K562 (cell line): ENCODE data around the gene RACK1. TPM values are rescaled to one million over a fixed set of nuclear protein-coding genes. Genes with fewer than 3 reads are reported as not detected.
A peak's percentile ranks its signal among the peaks of the same experiment; 100 is the strongest.

ENCODE experiments used
- BCOR ChIP-seq: fragments of 450-650 bp; IDR thresholded peaks from 2 replicates; pipeline ENCODE4 v1.6.1; 2016
- BHLHE40 ChIP-seq: IDR thresholded peaks from 2 replicates; pipeline ENCODE4 v1.6.1; 2011; ENCODE audit warnings: low read length, improper control_type of control experiment
- CHD4 ChIP-seq: fragments of 200-600 bp; sonication (generic); IDR thresholded peaks from 3 replicates; pipeline ENCODE4 v1.6.1; 2012; ENCODE audit warnings: low read depth, mild to moderate bottlenecking, mixed read lengths, low read length, inconsistent platforms; ENCODE audit not compliant: insufficient read depth, insufficient replicate concordance, poor library complexity, severe bottlenecking
- ETV5 ChIP-seq: sonication (generic); formaldehyde crosslinking; IDR thresholded peaks from 2 replicates; pipeline ENCODE4 v1.4.0; 2020; ENCODE audit warnings: low read depth, mild to moderate bottlenecking, missing genetic modification reagents
- JUNB ChIP-seq: fragments of 450-650 bp; formaldehyde crosslinking; conservative IDR thresholded peaks from 2 replicates; pipeline ENCODE4 v1.4.0; 2020; ENCODE audit warnings: mild to moderate bottlenecking
- KAT7 ChIP-seq: sonication (generic); formaldehyde crosslinking; IDR thresholded peaks from 2 replicates; pipeline ENCODE4 v1.8.0; 2022; ENCODE audit warnings: missing genetic modification reagents, mild to moderate bottlenecking, borderline replicate concordance
- NRF1 ChIP-seq, 2 experiments: fragments of 450-650 bp; IDR thresholded peaks in 1 of 2; conservative IDR thresholded peaks in 1 of 2; 2 replicates each; pipeline ENCODE4 v1.6.1; 2014; ENCODE audit warnings: mild to moderate bottlenecking in 2 of 2
- PBX2 ChIP-seq, 2 experiments: IDR thresholded peaks in 1 of 2; conservative IDR thresholded peaks in 1 of 2; 2 replicates each; pipeline ENCODE4 v1.6.1; 2016; ENCODE audit warnings: low read depth in 2 of 2, mild to moderate bottlenecking in 1 of 2, missing compliant biosample characterization in 1 of 2, missing genetic modification characterization in 1 of 2, moderate library complexity in 1 of 2
- POLR2AphosphoS5 ChIP-seq: IDR thresholded peaks from 2 replicates; pipeline ENCODE4 v1.6.1; 2011; ENCODE audit warnings: mild to moderate bottlenecking, low read depth, low read length, moderate library complexity; ENCODE audit not compliant: control insufficient read depth, insufficient read depth
- SIX5 ChIP-seq, 2 experiments: IDR thresholded peaks; 2 replicates each; pipeline ENCODE4 v1.6.1; 2011; ENCODE audit warnings: low read length in 2 of 2, borderline replicate concordance in 1 of 2, low read depth in 1 of 2, mild to moderate bottlenecking in 1 of 2, moderate library complexity in 1 of 2; ENCODE audit not compliant: insufficient read depth in 1 of 2
- TCF7L2 ChIP-seq: fragments of 150-350 bp; IDR thresholded peaks from 2 replicates; pipeline ENCODE4 v1.6.1; 2016; ENCODE audit warnings: low read depth, mild to moderate bottlenecking, low read length, moderate library complexity
- TEAD1 ChIP-seq, 2 experiments: fragments of 450-650 bp in 1 of 2; sonication (generic) in 1 of 2; formaldehyde crosslinking; IDR thresholded peaks; 2 replicates each; pipeline versions ENCODE4 v1.4.0 to v1.8.0; 2020 to 2022; ENCODE audit warnings: mild to moderate bottlenecking in 2 of 2, missing genetic modification reagents in 1 of 2
- ZBTB1 ChIP-seq: sonication (generic); formaldehyde crosslinking; IDR thresholded peaks from 2 replicates; pipeline ENCODE4 v1.8.1; 2023; ENCODE audit warnings: missing genetic modification reagents, low read depth, mild to moderate bottlenecking, borderline replicate concordance
- ZNF224 ChIP-seq: sonication (generic); formaldehyde crosslinking; IDR thresholded peaks from 2 replicates; pipeline ENCODE4 v1.8.0; 2022; ENCODE audit warnings: mild to moderate bottlenecking, missing genetic modification reagents
- ZNF282 ChIP-seq: sonication (generic); formaldehyde crosslinking; IDR thresholded peaks from 2 replicates; pipeline ENCODE4 v1.8.1; 2023; ENCODE audit warnings: missing genetic modification reagents
- ZZZ3 ChIP-seq: fragments of 450-650 bp; IDR thresholded peaks from 2 replicates; pipeline ENCODE4 v1.6.1; 2016; ENCODE audit warnings: antibody characterized with exemption, mild to moderate bottlenecking, moderate library complexity
- polyA plus RNA-seq, 8 experiments: library from polyadenylated mRNA; depleted of rRNA in 4 of 8; stranded (reverse) in 5 of 8; unstranded in 3 of 8; fragments of >200 nt; fragmentation: Nextera tagmentation in 2 of 8; fragmentation: Illumina TruSeq in 1 of 8; extraction: Ambion mirVana in 2 of 8; extraction: Trizol in 1 of 8; gene quantifications; 2 replicates each; pipeline versions ENCODE4 v1.2.1 to v1.2.3, GENCODE V29; 2011 to 2014; ENCODE audit warnings: inconsistent platforms in 1 of 8, missing spikeins in 1 of 8
- total RNA-seq, 7 experiments: library from RNA; depleted of rRNA in 6 of 7; stranded (reverse); fragments of >200 nt in 6 of 7; fragmentation: Illumina TruSeq in 2 of 7; extraction: Trizol in 2 of 7; gene quantifications; 2 replicates each; pipeline versions ENCODE4 v1.2.1 to v1.2.3, GENCODE V29; 2011 to 2021; ENCODE audit warnings: low replicate concordance in 1 of 7
- TF ChIP-seq, protein P1 (sequence below), 2 experiments: fragments of 200-800 bp in 1 of 2; sonication (Bioruptor generic) in 1 of 2; sonication (generic) in 1 of 2; formaldehyde crosslinking in 1 of 2; IDR thresholded peaks in 1 of 2; conservative IDR thresholded peaks in 1 of 2; 2 replicates each; pipeline versions ENCODE4 v1.5.0 to v1.6.1; 2016 to 2020; ENCODE audit warnings: missing compliant biosample characterization in 1 of 2, missing genetic modification characterization in 1 of 2, missing genetic modification reagents in 1 of 2
- TF ChIP-seq, protein P2 (sequence below): fragments of 450-650 bp; conservative IDR thresholded peaks from 2 replicates; pipeline ENCODE4 v1.6.1; 2016; ENCODE audit warnings: missing genetic modification characterization, low read depth, mild to moderate bottlenecking, control low read depth, missing compliant biosample characterization
- TF ChIP-seq, protein P3 (sequence below), 2 experiments: fragments of 450-650 bp; conservative IDR thresholded peaks; 2 replicates each; pipeline ENCODE4 v1.6.1; 2017; ENCODE audit warnings: mild to moderate bottlenecking in 2 of 2, moderate library complexity in 2 of 2

The RACK1 gene
- total and polyA plus RNA-seq, 9 of the 15 experiments (the other 6 are each of a cell fraction or from before 2014, with no cell fraction given), result 2,303 to 5,311 (median 3,833) TPM

- TF ChIP-seq, protein P1, sequence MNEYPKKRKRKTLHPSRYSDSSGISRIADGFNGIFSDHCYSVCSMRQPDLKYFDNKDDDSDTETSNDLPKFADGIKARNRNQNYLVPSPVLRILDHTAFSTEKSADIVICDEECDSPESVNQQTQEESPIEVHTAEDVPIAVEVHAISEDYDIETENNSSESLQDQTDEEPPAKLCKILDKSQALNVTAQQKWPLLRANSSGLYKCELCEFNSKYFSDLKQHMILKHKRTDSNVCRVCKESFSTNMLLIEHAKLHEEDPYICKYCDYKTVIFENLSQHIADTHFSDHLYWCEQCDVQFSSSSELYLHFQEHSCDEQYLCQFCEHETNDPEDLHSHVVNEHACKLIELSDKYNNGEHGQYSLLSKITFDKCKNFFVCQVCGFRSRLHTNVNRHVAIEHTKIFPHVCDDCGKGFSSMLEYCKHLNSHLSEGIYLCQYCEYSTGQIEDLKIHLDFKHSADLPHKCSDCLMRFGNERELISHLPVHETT (CRISPR knock-in tag; conservative IDR thresholded peaks at IDR 0.05 in 1 of 2, IDR thresholded peaks at IDR 0.05 in 1 of 2), result no peak
- TF ChIP-seq ZZZ3, result no peak
- TF ChIP-seq BHLHE40, result no peak
- TF ChIP-seq TEAD1 (CRISPR knock-in tag; IDR thresholded peaks at IDR 0.05), result 0 out of 4 replicates have a peak, but pooled peaks of 1 of the 2 experiments have one; percentile 39
- TF ChIP-seq SIX5 (IDR thresholded peaks at IDR 0.05; ENCODE audit: borderline replicate concordance in 1 of 2, insufficient read depth in 1 of 2, low read depth in 1 of 2, low read length in 2 of 2), result no peak
- no peak for TF ChIP-seq ZNF224 (CRISPR knock-in tag)
- no peak for TF ChIP-seq PBX2 (CRISPR knock-in tag; IDR thresholded peaks at IDR 0.05; ENCODE audit: low read depth)
- no peak for TF ChIP-seq PBX2 (tag; conservative IDR thresholded peaks at IDR 0.05; ENCODE audit: low read depth)
- TF ChIP-seq, protein P2, sequence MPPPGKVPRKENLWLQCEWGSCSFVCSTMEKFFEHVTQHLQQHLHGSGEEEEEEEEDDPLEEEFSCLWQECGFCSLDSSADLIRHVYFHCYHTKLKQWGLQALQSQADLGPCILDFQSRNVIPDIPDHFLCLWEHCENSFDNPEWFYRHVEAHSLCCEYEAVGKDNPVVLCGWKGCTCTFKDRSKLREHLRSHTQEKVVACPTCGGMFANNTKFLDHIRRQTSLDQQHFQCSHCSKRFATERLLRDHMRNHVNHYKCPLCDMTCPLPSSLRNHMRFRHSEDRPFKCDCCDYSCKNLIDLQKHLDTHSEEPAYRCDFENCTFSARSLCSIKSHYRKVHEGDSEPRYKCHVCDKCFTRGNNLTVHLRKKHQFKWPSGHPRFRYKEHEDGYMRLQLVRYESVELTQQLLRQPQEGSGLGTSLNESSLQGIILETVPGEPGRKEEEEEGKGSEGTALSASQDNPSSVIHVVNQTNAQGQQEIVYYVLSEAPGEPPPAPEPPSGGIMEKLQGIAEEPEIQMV (tag), result no peak
- no peak for TF ChIP-seq NRF1 (conservative IDR thresholded peaks at IDR 0.05 in 1 of 2, IDR thresholded peaks at IDR 0.05 in 1 of 2)
- no peak for TF ChIP-seq JUNB (CRISPR knock-in tag)
- no peak for TF ChIP-seq ZNF282 (CRISPR knock-in tag)
- TF ChIP-seq, protein P3, sequence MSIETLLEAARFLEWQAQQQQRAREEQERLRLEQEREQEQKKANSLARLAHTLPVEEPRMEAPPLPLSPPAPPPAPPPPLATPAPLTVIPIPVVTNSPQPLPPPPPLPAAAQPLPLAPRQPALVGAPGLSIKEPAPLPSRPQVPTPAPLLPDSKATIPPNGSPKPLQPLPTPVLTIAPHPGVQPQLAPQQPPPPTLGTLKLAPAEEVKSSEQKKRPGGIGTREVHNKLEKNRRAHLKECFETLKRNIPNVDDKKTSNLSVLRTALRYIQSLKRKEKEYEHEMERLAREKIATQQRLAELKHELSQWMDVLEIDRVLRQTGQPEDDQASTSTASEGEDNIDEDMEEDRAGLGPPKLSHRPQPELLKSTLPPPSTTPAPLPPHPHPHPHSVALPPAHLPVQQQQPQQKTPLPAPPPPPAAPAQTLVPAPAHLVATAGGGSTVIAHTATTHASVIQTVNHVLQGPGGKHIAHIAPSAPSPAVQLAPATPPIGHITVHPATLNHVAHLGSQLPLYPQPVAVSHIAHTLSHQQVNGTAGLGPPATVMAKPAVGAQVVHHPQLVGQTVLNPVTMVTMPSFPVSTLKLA (conservative IDR thresholded peaks at IDR 0.05), result no peak
- TF ChIP-seq POLR2AphosphoS5, result no peak; the same call in 1 of the 2 replicates
- TF ChIP-seq ETV5 (CRISPR knock-in tag), result no peak
- TF ChIP-seq CHD4, result no peak
- no peak for TF ChIP-seq BCOR
- TF ChIP-seq ZBTB1 (CRISPR knock-in tag), result no peak
- no peak for TF ChIP-seq TCF7L2
- 0 out of 2 replicates have a peak, but pooled peaks have one; percentile 71 for TF ChIP-seq KAT7 (CRISPR knock-in tag)
Observed at GRCh38 chr5:181243018-181243563, 615 bp downstream of the RACK1 start (continued).
